Measurements from ENCODE around the gene ELAVL4. TPM values are rescaled to one million over a fixed set of nuclear protein-coding genes. Genes with fewer than 3 reads are reported as not detected.

The ELAVL4 gene
- total RNA-seq, 3 donors from 2014 or later: 0.52 to 8.3 (median 0.82) TPM

DNA sequence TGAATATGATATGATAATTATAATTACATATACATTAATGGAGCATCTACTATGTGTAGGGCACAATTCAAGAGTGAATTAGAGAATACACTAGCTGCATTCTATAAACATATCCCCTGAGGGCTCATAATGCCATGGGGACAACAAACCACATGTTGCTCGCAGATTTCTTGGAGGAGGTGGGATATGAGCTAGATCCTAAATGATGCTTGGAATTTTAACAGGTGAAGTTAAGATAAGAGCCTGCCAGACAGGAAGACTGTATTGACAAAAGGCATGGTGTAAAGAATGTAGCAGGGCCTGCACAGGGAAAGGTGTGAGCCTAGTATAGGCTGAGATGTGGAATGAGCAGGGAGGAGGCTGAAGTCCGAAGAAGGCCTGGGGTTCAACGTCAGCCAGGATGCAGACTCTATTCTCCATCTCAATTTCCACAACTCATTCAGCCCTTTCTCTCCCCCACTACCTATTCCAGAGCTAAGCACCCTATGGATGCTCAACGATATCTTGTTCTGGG is 120.2 kb downstream of the ELAVL4 start:
- no peak overlapping the region for H3K4me3 ChIP-seq
- H3K9me3 ChIP-seq: peaks cover 10% of the 10 kb centered on the region
- H3K4me1 ChIP-seq (ENCODE audit: low read depth): no peaks in the 10 kb centered on the region
- intact Hi-C loops (cut with DNase I, micrococcal nuclease): no loop called here
- no peak for DNase-seq
- no peaks in the 10 kb centered on the region for H3K36me3 ChIP-seq (ENCODE audit: low read depth)
- TF ChIP-seq, protein P1, sequence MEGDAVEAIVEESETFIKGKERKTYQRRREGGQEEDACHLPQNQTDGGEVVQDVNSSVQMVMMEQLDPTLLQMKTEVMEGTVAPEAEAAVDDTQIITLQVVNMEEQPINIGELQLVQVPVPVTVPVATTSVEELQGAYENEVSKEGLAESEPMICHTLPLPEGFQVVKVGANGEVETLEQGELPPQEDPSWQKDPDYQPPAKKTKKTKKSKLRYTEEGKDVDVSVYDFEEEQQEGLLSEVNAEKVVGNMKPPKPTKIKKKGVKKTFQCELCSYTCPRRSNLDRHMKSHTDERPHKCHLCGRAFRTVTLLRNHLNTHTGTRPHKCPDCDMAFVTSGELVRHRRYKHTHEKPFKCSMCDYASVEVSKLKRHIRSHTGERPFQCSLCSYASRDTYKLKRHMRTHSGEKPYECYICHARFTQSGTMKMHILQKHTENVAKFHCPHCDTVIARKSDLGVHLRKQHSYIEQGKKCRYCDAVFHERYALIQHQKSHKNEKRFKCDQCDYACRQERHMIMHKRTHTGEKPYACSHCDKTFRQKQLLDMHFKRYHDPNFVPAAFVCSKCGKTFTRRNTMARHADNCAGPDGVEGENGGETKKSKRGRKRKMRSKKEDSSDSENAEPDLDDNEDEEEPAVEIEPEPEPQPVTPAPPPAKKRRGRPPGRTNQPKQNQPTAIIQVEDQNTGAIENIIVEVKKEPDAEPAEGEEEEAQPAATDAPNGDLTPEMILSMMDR (IDR thresholded peaks at IDR 0.05): no peak
- ATAC-seq: no peak

DNA sequence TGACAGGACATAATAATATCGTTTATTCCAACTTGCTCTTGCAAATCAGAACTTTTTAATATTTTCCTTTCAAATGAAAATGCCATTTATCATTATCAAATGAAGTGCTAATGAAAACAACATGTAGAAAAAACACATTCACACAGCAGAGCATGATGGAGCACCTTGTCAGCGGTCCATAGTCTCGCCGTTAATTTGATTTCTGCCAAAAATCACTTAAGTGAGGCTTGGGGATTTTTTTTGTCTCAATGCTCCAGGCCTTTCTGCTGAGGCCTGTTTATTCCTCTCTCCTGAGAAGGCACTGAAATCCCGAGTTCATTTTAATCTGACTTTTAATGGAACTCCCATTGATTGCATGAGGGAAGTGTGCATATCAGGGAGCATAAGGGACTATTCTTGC is 122.5 kb downstream of the ELAVL4 start:
- Histone ChIP-seq H3K4me3 (no peak overlapping the region), H3K9me3 (no peaks in the 10 kb centered on the region), H3K4me1 (ENCODE audit: low read depth) (no peaks in the 10 kb centered on the region), H3K36me3 (ENCODE audit: low read depth) (no peaks in the 10 kb centered on the region)
- intact Hi-C loops (cut with DNase I, micrococcal nuclease): no loop called here
- ATAC-seq: no peak
- TF ChIP-seq, protein P1 (IDR thresholded peaks at IDR 0.05): no peak
- DNase-seq: no peak

DNA sequence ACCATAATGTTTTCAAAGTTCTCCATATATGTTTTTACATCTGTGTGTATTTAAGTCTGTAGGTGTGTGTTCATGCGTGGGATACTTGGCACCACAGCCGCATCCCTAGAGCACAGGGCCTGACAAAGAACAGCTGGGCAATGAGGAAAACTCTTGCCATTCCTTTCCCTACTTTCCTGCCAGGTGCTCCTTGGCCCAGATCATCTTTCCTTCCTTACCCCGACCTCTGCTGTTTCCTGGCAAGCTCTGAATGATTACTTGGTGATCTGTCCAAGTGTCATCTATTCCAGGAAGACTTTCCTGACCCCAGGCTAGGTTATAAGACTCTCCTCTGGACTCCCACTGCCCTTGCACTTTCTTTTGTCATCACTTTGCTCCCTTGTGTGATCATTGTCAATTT is 123.6 kb downstream of the ELAVL4 start:
- no peaks in the 10 kb centered on the region for H3K36me3 ChIP-seq (ENCODE audit: low read depth)
- TF ChIP-seq, protein P1 (IDR thresholded peaks at IDR 0.05): no peak
- DNase-seq (no peak), ATAC-seq (no peak)
- intact Hi-C loops (cut with DNase I, micrococcal nuclease): no loop called here
- H3K9me3 ChIP-seq: no peaks in the 10 kb centered on the region
- no peak overlapping the region for H3K4me3 ChIP-seq
- H3K4me1 ChIP-seq (ENCODE audit: low read depth): no peaks in the 10 kb centered on the region

DNA sequence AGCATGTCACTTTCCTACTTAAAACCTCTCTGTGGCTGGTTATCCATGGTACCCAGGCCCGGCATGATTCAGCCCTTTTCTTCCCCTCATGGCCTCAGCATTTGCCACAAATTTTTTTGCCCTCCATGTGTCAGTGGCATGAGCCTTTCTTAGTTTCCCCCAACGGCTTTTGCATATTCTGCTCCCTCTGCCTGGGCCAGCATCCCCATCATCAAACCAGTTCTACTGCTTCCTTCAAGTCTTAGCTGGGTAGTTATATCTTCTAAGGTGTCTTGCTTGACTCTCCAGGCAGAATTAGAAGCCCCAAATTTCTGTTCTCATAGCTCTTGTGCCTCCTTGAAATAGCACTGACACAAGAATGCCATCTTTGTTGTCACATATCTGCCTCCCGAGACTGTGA is 127.9 kb downstream of the ELAVL4 start:
- ATAC-seq (no peak), DNase-seq (no peak)
- intact Hi-C loops (cut with DNase I, micrococcal nuclease): no loop called here
- no peaks in the 10 kb centered on the region for H3K9me3 ChIP-seq
- no peaks in the 10 kb centered on the region for H3K36me3 ChIP-seq (ENCODE audit: low read depth)
- TF ChIP-seq, protein P1 (IDR thresholded peaks at IDR 0.05): no peak
- no peaks in the 10 kb centered on the region for H3K4me1 ChIP-seq (ENCODE audit: low read depth)
- H3K4me3 ChIP-seq: no peak overlapping the region

DNA sequence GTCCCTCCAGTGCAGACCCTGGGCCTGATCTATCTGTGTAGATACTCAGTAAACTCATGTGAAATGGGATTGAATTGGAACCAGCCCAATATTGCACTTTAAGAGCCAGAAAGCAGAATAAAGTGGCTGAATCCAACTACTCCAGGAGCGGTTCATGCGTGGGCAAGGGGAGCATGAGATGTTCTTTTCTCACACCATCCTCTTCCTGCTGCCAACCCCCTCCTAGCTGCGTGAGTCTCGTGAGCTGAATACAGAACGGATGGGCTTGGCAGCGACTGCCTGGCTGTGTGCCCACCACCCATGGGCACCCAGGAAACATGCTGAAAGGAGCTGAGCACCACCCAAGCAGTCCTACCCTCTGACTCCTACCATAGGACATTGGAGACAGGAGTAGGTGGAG is 128.3 kb downstream of the ELAVL4 start:
- Histone ChIP-seq H3K4me3 (no peak overlapping the region), H3K4me1 (ENCODE audit: low read depth) (no peaks in the 10 kb centered on the region), H3K9me3 (no peaks in the 10 kb centered on the region), H3K36me3 (ENCODE audit: low read depth) (no peaks in the 10 kb centered on the region)
- ATAC-seq: no peak
- DNase-seq: no peak
- intact Hi-C loops (cut with DNase I, micrococcal nuclease): no loop called here
- TF ChIP-seq, protein P1 (IDR thresholded peaks at IDR 0.05): no peak

DNA sequence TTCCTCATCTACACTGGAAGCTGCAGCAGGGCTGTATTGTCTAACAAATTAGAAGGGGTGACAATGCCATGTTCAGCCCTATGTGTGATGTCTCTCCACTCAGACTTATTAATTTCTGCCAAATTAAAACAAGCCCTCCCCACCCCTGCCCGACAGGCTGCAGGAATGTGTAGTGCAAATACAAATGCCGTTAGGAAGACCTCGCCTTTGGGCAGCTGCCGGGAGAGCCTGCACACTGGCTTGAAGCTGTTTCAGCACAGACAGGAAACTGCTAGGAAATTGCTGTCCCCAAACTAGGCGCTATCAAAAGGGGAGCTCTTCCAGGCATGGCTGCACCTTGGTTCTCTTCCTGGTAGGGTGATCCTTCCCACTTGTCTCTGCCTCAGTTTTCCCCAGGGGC is 135.2 kb downstream of the ELAVL4 start:
- Histone ChIP-seq H3K36me3 (ENCODE audit: low read depth) (no peaks in the 10 kb centered on the region), H3K4me3 (no peak overlapping the region), H3K9me3 (no peaks in the 10 kb centered on the region), H3K4me1 (ENCODE audit: low read depth) (no peaks in the 10 kb centered on the region)
- DNase-seq (no peak), ATAC-seq (no peak)
- intact Hi-C loops (cut with DNase I, micrococcal nuclease): no loop called here
- TF ChIP-seq, protein P1 (IDR thresholded peaks at IDR 0.05): no peak

All from mucosa of descending colon (tissue), 3 donors.